NCI-H1105 treated with DMSO at 0.1 percent for 48 hours (cell line): Measurements from ENCODE around the gene ANKRD29.
A peak's percentile ranks its signal among the peaks of the same experiment; 100 is the strongest.
"Not testable (repeated sequence)": the region's sequence is repeated elsewhere in the genome, so short reads cannot be mapped to it uniquely, and the experiment has no call there.

Experiments
- DNase-seq: peaks from one replicate; lab custom pipeline; 2025; lab: John Stamatoyannopoulos, UW

The ANKRD29 gene

DNA sequence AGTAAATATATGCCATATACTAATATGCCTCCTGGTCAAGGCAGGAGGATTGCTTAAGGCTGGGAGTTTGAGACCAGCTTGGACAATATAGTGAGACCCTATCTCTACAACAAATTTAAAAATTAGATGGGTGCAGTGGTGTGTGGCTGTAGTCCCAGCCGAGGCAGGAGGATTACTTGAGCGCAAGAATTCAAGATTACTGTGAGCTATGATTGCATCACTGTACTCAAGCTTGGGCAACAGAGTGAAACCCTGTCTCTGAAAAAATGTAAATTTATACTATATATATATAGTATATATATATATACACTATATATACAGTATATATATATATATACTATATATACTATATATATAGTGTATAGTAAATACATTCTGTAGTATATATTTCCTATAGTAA, 46.5 kb downstream of the ANKRD29 start:
- DNase-seq: no peak

- no peak for DNase-seq
Measured at GRCh38 chr18:23614891-23615290, 47.8 kb downstream of the ANKRD29 start.

DNA sequence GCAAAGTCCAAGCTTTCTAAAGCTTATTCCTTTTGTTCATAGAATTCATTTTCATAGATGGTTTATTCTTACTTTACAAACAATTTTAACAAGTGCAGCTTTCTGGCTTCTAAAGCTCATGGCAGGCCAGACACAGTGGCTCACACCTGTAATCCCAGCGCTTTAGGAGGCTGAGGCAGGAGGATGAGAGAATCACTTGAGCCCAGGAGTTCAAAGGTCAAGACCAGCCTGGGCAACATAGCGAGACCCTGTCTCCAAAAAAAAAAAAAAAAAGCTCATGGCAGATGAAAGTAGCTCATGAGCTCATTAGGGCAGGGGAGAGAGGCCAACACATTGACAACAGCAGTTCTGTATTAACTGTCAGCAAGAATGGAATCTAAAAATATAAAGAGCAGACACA, 48.3 kb downstream of the ANKRD29 start:
- no peak for DNase-seq

GRCh38 chr18:23613091-23613475, 49.6 kb downstream of the ANKRD29 start:
- DNase-seq: not testable (repeated sequence)

- no peak for DNase-seq
Measured at GRCh38 chr18:23612434-23613090, 50.1 kb downstream of the ANKRD29 start.

DNA sequence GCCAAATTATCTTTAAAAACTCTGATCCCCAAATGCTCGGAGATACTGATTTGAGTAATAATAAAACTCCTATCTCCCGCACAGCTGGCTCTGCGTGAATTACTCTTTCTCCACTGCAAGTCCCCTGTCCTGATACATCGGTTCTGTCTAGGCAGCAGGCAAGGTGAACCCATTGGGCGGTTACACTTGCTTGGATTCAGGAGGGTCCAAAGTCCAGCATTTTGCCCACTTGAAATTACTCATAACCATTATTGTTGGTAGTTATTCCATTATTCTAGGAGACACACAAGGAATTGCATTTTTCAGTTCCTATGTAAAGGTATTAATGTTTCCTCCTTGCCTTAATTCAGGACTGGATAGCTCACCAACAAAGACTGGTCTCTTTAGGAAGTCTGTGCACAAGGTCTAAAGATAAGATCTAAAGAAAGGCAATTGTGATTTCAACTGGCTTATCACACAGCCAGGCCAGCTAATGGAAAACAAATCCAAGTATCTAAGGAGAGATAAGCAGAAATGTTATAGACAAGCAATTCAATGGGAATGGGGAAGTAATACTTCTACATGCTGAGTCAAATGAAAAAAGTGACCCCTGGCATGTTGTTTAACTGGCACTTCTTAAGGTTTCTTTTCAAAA, 53.2 kb downstream of the ANKRD29 start:
- no peak for DNase-seq

DNA sequence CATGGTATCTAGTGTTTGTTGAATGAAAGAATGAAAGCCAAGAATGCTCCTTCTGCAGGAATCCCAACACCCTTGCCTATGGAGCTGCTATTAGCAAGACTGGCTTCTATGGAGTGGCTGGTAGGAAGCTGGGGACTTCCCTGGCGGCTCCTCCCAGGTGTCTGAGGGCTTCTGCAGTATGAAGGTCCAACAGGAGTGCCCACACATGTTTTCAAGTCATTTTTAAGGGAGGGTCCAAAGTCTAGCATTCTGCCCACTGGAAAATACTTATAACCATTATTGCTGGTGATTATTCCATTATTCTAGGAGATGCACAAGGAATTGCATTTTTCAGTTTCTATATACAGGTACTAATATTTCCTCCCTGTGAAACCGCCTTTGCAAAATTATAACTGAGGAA, 54.5 kb downstream of the ANKRD29 start:
- DNase-seq: no peak

- no peak for DNase-seq
Measured at GRCh38 chr18:23605941-23606340, 56.8 kb downstream of the ANKRD29 start.

DNA sequence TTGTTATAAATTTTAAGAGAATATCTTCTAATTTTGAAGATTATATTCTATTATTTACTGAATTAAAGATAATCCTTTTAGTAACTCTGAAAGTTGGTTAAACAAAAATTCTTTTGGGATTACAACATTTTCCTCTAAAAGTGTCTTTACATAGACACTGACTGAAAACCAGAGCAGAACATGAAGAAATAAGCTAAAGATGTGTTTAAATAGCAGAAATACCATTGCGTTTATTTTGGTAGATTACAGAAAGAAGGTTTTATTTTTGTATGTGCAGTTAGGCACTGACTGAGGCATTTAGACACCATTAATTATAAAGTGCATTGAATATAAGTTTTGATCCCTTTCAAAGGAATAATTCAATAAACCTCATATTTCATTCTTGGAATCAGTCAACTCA, 62.9 kb downstream of the ANKRD29 start:
- DNase-seq: no peak

DNA sequence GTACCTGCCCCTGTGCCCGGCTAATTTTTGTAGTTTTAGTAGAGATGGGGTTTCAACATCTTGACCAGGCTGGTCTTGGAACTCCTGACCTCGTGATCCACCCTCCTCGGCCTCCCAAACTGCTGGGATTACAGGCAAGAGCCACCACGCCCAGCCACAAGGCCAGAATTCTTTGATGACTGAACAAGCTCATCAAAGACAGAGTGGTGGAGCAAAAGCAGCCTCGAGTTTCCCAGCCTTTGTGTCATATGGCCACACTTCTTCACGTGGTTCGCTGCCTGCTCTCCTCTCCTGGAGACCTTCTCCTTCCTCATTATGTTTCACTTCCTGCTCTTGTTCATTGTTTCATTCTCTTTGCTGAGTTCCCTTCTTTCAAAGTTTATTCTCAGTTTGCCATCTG, 66.5 kb downstream of the ANKRD29 start:
- no peak for DNase-seq

- no peak for DNase-seq
Measured at GRCh38 chr18:23595591-23595990, 67.1 kb downstream of the ANKRD29 start.

GRCh38 chr18:23593720-23594119, 69.0 kb downstream of the ANKRD29 start:
- DNase-seq: no peak

- DNase-seq: no peak
Measured at GRCh38 chr18:23592911-23593310, 69.8 kb downstream of the ANKRD29 start.

DNA sequence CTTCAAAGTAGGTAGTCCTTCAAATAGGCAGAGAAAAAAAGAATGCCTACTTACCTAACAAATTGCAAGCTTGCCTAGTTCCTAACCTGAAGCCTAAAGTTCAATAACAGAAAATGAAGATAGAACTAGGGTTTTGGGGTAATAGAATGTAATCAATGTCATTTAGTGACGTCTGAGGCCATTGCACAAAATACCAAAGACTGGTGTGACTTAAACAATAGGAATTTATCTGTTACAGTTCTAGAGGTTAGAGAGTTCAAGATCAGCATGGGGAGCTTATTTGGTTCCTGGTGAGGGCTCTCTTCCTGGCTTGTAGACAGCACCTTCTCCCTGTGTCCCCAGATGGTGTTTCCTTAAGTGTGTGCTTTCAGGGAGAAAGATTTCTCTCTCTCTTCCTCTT, 71.7 kb downstream of the ANKRD29 start:
- no peak for DNase-seq

GRCh38 chr18:23588836-23589560, 73.7 kb downstream of the ANKRD29 start:
- no peak for DNase-seq

DNA sequence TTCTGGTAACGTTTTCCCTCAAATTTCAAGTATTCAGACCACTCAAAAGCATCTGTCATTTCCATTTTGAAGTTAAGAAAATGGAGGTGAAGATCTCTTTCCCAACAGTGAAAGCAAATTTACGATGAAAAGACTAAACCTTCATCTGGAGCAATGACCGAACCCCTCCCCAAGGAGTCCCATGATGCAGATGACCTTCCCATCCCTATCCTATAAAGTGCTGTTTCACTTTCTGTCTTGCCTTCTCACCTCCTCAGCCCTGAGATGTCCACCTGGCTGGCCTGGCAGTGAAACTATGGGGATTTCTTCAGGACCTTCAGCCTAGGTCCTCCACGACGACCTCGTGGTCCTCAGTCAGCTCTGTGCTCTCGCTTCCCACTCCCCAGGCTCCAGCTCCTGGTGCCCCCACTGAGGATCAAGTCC, 75.5 kb downstream of the ANKRD29 start:
- no peak for DNase-seq

DNA sequence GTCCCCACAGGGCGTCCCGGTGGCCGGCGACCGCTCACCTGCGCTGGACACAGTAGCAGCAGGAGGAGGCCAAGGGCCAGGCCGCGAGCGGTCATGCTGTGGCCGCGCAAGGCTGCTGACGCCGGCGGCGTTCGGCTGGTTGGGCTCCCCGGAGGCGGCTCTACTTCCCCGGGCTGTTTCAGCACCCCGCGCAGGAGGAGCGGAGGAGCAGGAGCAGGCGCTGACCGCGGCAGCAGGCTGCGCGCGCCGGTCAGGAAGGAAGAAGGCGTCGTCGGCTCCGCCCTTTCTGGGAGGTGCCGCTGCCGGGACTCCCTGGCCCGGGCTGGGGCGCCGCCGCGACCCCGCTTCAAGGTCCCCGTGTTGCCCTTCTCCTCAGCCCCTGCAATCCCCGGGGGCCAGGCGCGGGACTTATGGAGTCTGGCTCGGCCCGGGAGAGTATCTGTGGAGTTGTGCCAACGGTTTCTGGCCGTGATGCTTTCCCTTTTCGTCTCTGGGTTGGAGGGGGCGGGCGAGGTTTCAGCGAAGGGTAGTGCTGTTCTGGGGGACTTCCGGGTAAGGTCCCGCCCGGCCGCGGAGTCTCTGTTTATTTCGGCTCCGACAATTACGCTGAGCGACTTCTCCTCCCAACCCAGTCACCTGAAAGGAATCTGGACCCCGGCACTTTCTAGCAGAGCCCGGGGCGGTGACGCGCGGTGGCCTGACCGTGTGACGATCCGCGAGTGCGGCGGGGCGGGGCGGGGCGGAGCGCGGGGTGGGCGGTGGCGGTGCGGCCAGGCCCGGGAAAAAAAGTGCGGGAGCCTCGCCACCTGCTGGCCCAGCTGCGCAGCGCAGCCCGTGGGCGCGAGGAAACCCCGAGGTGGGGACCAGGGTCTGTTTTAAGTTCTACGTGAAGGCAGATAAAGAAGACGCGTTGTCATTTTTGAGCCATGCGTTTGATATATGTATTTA, 76.2 kb downstream of the ANKRD29 start, which contains the start of gene NPC1:
NPC1 (minus strand) TSS at position 258 of the 948 bp plus-strand sequence; CDS start at position 95, 163 bp downstream.
- peak; percentile 89 for DNase-seq

- no peak for DNase-seq
Measured at GRCh38 chr18:23585897-23586248, 76.8 kb downstream of the ANKRD29 start.

DNA sequence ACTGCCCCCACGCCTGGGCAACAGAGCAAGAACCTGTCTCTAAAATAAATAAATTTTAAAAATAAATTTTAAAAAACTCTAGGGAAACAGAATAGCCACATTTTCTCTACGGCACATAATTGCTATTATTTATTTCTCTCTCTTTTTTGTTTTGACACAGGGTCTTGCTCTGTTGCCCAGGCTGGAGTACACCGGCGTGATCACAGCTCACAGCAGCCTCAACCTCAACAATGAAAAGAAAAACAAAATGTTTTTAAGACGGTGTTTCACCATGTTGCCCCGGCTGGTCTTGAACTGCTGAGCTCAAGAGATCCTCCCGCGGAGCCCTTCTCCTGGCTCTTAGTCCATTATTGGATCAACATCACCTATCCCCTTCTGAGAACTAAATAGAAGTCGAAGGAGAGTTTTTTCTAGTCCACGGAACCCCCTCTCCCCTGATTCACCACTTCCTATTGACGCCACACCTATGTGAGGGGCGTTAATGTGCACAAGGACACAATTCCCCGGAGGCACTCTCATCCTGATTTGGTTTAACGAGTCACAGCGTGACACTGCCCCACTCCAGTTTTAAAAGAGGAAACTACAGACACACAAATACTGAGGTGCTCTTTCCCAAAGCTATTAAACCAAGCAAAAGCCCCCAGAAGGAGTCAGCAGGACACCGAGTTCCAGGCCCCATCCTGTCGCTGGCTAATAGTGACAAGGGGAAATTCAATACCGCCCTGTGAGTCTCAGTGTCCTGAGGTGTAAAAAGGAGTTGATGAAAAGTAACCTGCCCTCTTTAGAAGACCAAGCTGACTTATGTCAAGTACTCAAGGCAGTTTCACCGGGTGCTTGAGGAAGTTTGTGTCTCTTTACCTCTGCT, 77.5 kb downstream of the ANKRD29 start:
- DNase-seq: peak; percentile 11

DNA sequence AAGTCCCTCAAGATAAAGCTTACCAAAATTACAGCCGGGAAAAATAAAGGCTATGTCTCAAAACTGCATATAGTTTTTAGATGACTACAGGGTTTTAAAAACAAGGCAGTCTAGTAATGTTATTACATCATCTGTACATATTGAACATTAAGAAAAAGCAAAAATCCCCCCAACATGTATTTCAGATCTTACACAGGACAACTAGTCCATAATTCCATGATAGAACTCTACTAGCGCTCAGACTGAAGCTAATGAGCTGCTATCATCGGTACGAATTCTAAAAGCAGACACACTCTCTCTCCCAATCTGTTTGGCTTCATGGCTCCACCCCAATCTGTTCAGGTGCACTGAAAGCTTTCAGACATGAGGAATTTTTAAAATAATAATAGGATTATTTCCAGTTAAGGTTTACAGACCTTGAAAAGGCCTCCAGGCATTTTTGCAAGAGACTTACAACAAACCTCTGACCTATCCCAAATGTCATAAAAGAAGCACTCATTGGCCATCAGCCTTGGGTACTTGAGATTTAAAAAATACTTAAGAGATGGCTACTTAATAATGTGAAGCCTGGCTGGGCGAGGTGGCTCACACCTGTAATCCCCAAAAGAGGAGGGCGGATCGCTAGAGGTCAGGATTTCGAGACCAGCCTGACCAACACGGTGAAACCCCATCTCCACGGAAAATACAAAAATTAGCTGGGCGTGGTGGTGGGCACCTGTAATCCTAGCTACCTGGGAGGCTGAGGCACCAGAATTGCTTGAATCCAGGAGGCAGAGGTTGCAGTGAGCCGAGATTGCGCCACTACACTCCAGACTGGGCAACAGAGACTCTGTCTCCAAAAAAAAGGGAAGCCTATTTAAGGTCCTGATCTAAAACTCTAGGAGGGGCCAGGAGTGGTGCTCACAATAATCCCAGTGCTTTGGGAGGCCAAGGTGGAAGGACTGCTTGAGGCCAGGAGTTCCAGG, 78.4 kb downstream of the ANKRD29 start:
- no peak for DNase-seq
